Epithelial cell of proximal tubule (primary cell): ENCODE data around the gene CPNE6. TPM values are rescaled to one million over a fixed set of nuclear protein-coding genes. Genes with fewer than 3 reads are reported as not detected.
"Not testable (repeated sequence)": the region's sequence is repeated elsewhere in the genome, so short reads cannot be mapped to it uniquely, and the experiment has no call there.

Source experiments
- DNase-seq: peaks from one replicate; pipeline ENCODE4 v3.0.0-alpha.2; 2011; ENCODE audit warnings: low read depth
- H3K4me3 ChIP-seq: 2 replicates; pipeline ENCODE4 v1.5.1; 2011; ENCODE audit warnings: low read depth, mild to moderate bottlenecking, low read length
- CTCF ChIP-seq: conservative IDR thresholded peaks from 2 replicates; pipeline ENCODE4 v1.5.1; 2012; ENCODE audit warnings: low read depth, mild to moderate bottlenecking, low read length
- total RNA-seq: library from RNA; depleted of rRNA; stranded (reverse); fragments of >200 nt; gene quantifications from 2 replicates; pipeline ENCODE4 v1.2.3, GENCODE V29; 2015

CPNE6 gene
- total RNA-seq, 1 donor from 2014 or later: not detected

- DNase-seq: no peak
- TF ChIP-seq CTCF: no peak
- no peak overlapping the region for H3K4me3 ChIP-seq
Measured at GRCh38 chr14:24103451-24103850, 32.1 kb downstream of the CPNE6 start.

GRCh38 chr14:24105609-24106239, 34.4 kb downstream of the CPNE6 start:
- DNase-seq, H3K4me3 ChIP-seq: not testable (repeated sequence)

GRCh38 chr14:24106672-24107271, 35.4 kb downstream of the CPNE6 start:
- DNase-seq: no peak
- no peak for TF ChIP-seq CTCF
- no peak overlapping the region for H3K4me3 ChIP-seq

GRCh38 chr14:24108336-24108874, 37.0 kb downstream of the CPNE6 start:
- TF ChIP-seq CTCF: no peak
- no peak for DNase-seq
- no peak overlapping the region for H3K4me3 ChIP-seq

- H3K4me3 ChIP-seq: no peak overlapping the region
- no peak for DNase-seq
- no peak for TF ChIP-seq CTCF
Measured at GRCh38 chr14:24110060-24110459, 38.7 kb downstream of the CPNE6 start.

- TF ChIP-seq CTCF: no peak
- no peak for DNase-seq
- H3K4me3 ChIP-seq: no peak overlapping the region
Measured at GRCh38 chr14:24110523-24110922, 39.2 kb downstream of the CPNE6 start.

- no peak for TF ChIP-seq CTCF
- DNase-seq: no peak
- peak overlapping the region; percentile 68 for H3K4me3 ChIP-seq
Measured at GRCh38 chr14:24113379-24113800, 42.0 kb downstream of the CPNE6 start.
